Kidney (tissue), 14 donors: ENCODE data around the gene SCN5A. TPM values are rescaled to one million over a fixed set of nuclear protein-coding genes. Genes with fewer than 3 reads are reported as not detected.

ENCODE experiments used
- DNase-seq, 5 donors: peaks; one replicate each; pipeline ENCODE4 v3.0.0-alpha.2; 2013 to 2020
- FAIRE-seq: peaks from 2 replicates; lab custom pipeline; 2012; peaks lifted over from hg19 to GRCh38; lab: Jason Lieb, UNC
- H3K27ac ChIP-seq, 2 donors: one replicate each; pipeline ENCODE4 v1.7.0; 2013; ENCODE audit warnings: low read depth in 2 of 2, low read length in 2 of 2, inconsistent platforms in 1 of 2
- H3K27me3 ChIP-seq: one replicate; pipeline ENCODE4 v1.7.1; 2013; ENCODE audit warnings: low read length, inconsistent platforms; ENCODE audit not compliant: control insufficient read depth, insufficient read depth
- H3K36me3 ChIP-seq, 3 donors: one replicate each; pipeline versions ENCODE4 v1.7.0 to v1.7.1; 2013; ENCODE audit warnings: low read length in 3 of 3, control low read depth in 1 of 3, inconsistent platforms in 1 of 3; ENCODE audit not compliant: insufficient read depth in 3 of 3, control insufficient read depth in 2 of 3
- H3K4me1 ChIP-seq, 3 donors: one replicate each; pipeline versions ENCODE4 v1.7.0 to v1.7.1; 2013; ENCODE audit warnings: low read length in 3 of 3, inconsistent platforms in 1 of 3, low read depth in 1 of 3; ENCODE audit not compliant: control insufficient read depth in 2 of 3, insufficient read depth in 2 of 3
- H3K4me3 ChIP-seq, 3 donors: one replicate each; pipeline versions ENCODE4 v1.7.0 to v1.8.1; 2013; ENCODE audit warnings: low read length in 3 of 3, control low read depth in 1 of 3, inconsistent platforms in 1 of 3
- H3K9ac ChIP-seq, 3 donors: one replicate each; pipeline versions ENCODE4 v1.7.0 to v1.7.1; 2013; ENCODE audit warnings: low read length in 3 of 3, control low read depth in 1 of 3, inconsistent platforms in 1 of 3
- H3K9me3 ChIP-seq, 3 donors: one replicate each; pipeline versions ENCODE4 v1.7.0 to v1.7.1; 2013; ENCODE audit warnings: low read length in 3 of 3, control low read depth in 1 of 3, inconsistent platforms in 1 of 3; ENCODE audit not compliant: control insufficient read depth in 2 of 3, insufficient read depth in 1 of 3
- intact Hi-C: fragments of 100-400 bp; cut with DNase I; formaldehyde crosslinking; loops from one replicate; pipeline ENCODE4 v1.11.1; 2022
- polyA plus RNA-seq: library from polyadenylated mRNA; stranded (reverse); fragments of 350-450 nt; fragmentation: Illumina TruSeq; extraction: RNeasy Lipid Tissue Mini Kit (QIAGEN cat#74804); gene quantifications from one replicate; pipeline ENCODE4 v1.2.3, GENCODE V29; 2014; ENCODE audit warnings: low read depth, low replicate concordance; ENCODE audit not compliant: insufficient read depth
- total RNA-seq: library from RNA; stranded (reverse); fragmentation: NEBNext Ultra II Directional; extraction: Animal tissue kit (Norgen Biotek cat#: 25700); gene quantifications from one replicate; pipeline ENCODE4 v1.2.1, GENCODE V29; 2021
- TF ChIP-seq, protein P1 (sequence below): IDR thresholded peaks from 3 replicates; pipeline ENCODE4 v1.5.1; 2012; ENCODE audit warnings: mild to moderate bottlenecking, moderate library complexity, borderline replicate concordance; ENCODE audit not compliant: insufficient read depth; ENCODE audit errors: extremely low read depth
- donor health status: control.
- donor health status: control.
- donor health status: control.
- donor health status: control.
- donor health status: control.
- donor health status: DM: yes; HTN: yes; CAD: no.
- donor health status: Normal renal cell carcinoma (clear cell type).

The SCN5A gene
- total and polyA plus RNA-seq, 2 donors from 2014 or later = 0.06 to 0.72 TPM

GRCh38 chr3:38647217-38647970, 2.1 kb downstream of the SCN5A start:
- intact Hi-C loops = no loop called here
- H3K9me3 ChIP-seq = no peaks in the 10 kb centered on the region
- DNase-seq (peak in 1 of 5 donors; percentile 23), FAIRE-seq (no peak)
- no peak overlapping the region for H3K4me3 ChIP-seq
- TF ChIP-seq, protein P1, sequence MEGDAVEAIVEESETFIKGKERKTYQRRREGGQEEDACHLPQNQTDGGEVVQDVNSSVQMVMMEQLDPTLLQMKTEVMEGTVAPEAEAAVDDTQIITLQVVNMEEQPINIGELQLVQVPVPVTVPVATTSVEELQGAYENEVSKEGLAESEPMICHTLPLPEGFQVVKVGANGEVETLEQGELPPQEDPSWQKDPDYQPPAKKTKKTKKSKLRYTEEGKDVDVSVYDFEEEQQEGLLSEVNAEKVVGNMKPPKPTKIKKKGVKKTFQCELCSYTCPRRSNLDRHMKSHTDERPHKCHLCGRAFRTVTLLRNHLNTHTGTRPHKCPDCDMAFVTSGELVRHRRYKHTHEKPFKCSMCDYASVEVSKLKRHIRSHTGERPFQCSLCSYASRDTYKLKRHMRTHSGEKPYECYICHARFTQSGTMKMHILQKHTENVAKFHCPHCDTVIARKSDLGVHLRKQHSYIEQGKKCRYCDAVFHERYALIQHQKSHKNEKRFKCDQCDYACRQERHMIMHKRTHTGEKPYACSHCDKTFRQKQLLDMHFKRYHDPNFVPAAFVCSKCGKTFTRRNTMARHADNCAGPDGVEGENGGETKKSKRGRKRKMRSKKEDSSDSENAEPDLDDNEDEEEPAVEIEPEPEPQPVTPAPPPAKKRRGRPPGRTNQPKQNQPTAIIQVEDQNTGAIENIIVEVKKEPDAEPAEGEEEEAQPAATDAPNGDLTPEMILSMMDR = no peak
- no peak overlapping the region for H3K9ac ChIP-seq
- no peaks in the 10 kb centered on the region for H3K36me3 ChIP-seq
- peaks cover 0 to 14% (median 0%) of the 10 kb centered on the region in 3 donors for H3K4me1 ChIP-seq
- H3K27me3 ChIP-seq = peaks cover 2% of the 10 kb centered on the region
- no peak overlapping the region for H3K27ac ChIP-seq

GRCh38 chr3:38646630-38647029, 2.9 kb downstream of the SCN5A start:
- TF ChIP-seq, protein P1 = no peak
- intact Hi-C loops = no loop called here
- Histone ChIP-seq H3K4me1 (peaks cover 0 to 14% (median 0%) of the 10 kb centered on the region in 3 donors), H3K27ac (no peak overlapping the region), H3K27me3 (peaks cover 2% of the 10 kb centered on the region), H3K36me3 (no peaks in the 10 kb centered on the region), H3K9me3 (no peaks in the 10 kb centered on the region), H3K4me3 (no peak overlapping the region), H3K9ac (no peak overlapping the region)
- DNase-seq = peak in 3 of 5 donors; percentile 7 to 43 (median 16)
- no peak for FAIRE-seq

- DNase-seq (peak in 1 of 5 donors; percentile 4), FAIRE-seq (no peak)
- Histone ChIP-seq H3K27ac (no peak overlapping the region), H3K4me1 (peaks cover 0 to 14% (median 0%) of the 10 kb centered on the region in 3 donors), H3K4me3 (no peak overlapping the region), H3K9ac (no peak overlapping the region), H3K27me3 (peaks cover 2% of the 10 kb centered on the region), H3K36me3 (no peaks in the 10 kb centered on the region), H3K9me3 (no peaks in the 10 kb centered on the region)
- intact Hi-C loops = no loop called here
- TF ChIP-seq, protein P1 = no peak
These were observed 3.4 kb downstream of the SCN5A start for GRCh38 chr3:38646062-38646461.
